PFSK-1 (cell line): ENCODE results near the gene ATXN7L1.

Source experiments
- FOXP2 ChIP-seq: optimal IDR thresholded peaks from 2 replicates; pipeline ENCODE3; 2011; ENCODE audit warnings: borderline replicate concordance, control low read depth, inconsistent platforms; ENCODE audit not compliant: insufficient read depth; ENCODE audit errors: extremely low read length, extremely low read depth
- POLR2AphosphoS5 ChIP-seq: IDR thresholded peaks from 2 replicates; pipeline ENCODE4 v1.6.1; 2012; ENCODE audit warnings: low read depth, mild to moderate bottlenecking, control low read depth, low read length, moderate library complexity
- REST ChIP-seq, 2 experiments: IDR thresholded peaks; 2 replicates each; pipeline versions ENCODE4 v1.6.1 to v1.8.0; 2011 to 2012; ENCODE audit warnings: low read depth in 2 of 2, low read length in 2 of 2, control low read depth in 1 of 2, inconsistent platforms in 1 of 2, mild to moderate bottlenecking in 1 of 2, moderate library complexity in 1 of 2; ENCODE audit not compliant: insufficient read depth in 1 of 2
- SIN3A ChIP-seq: IDR thresholded peaks from 2 replicates; pipeline ENCODE4 v1.6.1; 2012; ENCODE audit warnings: mild to moderate bottlenecking, low read length, moderate library complexity, borderline replicate concordance; ENCODE audit not compliant: insufficient read depth
- TAF1 ChIP-seq: IDR thresholded peaks from 2 replicates; pipeline ENCODE4 v1.6.1; 2012; ENCODE audit warnings: low read length, control low read depth, borderline replicate concordance; ENCODE audit not compliant: insufficient read depth

The ATXN7L1 gene

DNA sequence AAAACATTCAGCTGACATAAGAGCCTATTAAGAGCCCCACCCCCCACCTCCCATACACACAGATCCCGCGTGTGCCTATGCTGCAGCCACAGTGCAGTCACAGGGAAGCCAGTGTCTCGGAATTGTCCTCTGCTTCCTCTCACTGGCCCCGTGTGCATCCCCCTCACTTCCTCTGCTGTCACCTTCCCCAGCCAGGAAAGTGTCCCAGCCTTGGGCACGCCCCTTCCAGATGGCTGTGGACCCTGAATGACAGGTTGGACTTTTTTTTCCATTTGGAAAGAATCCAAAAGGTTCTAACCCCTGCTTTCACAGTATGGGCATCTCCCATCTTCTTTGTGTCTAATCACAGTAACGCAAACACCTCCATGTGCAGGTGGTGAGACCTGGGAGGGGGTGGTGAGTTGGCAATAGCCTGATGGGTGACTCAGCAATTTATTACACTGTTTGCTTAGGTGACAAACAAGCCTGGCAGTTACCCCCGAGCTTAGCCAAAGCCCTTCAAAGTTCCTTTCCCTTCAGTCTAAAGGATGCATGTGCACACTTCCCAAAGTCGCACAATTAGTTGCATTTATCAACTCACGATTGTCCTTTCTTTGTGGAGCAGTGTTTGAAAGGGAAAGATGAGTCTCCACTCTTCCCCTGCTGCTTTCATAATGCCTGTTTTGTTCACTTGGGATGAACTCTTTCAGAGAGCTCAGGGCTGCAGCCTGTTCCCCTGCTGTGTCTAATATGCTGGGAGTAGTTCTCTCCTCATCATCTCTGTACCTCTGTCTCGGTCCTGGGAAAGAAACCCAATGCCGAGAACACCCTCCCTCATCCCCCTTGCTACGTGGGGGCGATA lies 227.6 kb downstream of the ATXN7L1 start:
- TF ChIP-seq SIN3A (no peak), POLR2AphosphoS5 (no peak), TAF1 (no peak), FOXP2 (no peak), REST (IDR thresholded peaks at IDR 0.05; ENCODE audit: insufficient read depth in 1 of 2, low read depth in 2 of 2, low read length in 2 of 2) (no peak)

DNA sequence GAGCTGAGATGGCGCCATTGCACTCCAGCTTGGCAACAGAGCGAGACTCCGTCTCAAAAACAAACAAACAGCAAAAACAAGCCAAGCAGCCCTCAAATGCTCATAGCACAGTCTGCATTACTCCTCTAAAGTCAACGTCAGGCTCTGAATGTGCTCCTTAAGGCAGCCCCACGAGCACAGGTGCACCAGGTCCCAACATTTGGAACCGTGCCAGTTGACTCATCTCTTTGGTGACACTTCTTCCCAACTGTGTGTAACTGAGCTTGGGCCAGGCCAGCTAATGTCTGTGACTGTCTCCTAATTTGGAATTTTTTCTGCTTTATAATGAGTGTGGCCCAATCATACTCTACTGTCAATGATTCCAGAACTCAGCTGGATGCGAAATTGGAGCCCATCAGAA lies 228.8 kb downstream of the ATXN7L1 start:
- TF ChIP-seq FOXP2 (no peak), REST (IDR thresholded peaks at IDR 0.05; ENCODE audit: insufficient read depth in 1 of 2, low read depth in 2 of 2, low read length in 2 of 2) (no peak), POLR2AphosphoS5 (no peak), TAF1 (no peak), SIN3A (no peak)

DNA sequence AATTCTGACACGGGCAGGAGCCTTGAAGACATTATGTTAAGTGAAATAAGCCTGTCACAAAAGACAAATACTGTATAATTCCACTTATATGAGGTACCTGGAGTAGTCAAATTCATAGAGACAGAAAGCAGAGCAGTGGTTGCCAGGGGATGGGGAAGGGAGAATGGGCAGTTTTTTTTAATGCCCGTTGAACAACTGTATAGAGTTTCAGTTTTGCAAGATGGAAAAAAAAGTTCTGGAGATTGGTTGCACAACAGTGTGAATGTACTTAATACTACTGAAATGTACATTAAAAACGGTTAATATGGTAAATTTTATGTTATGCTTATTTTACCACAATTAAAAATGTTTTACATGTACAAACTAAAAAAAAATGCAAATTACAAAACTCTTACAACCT lies 231.5 kb downstream of the ATXN7L1 start:
- TF ChIP-seq SIN3A (no peak), FOXP2 (no peak), TAF1 (no peak), REST (IDR thresholded peaks at IDR 0.05; ENCODE audit: insufficient read depth in 1 of 2, low read depth in 2 of 2, low read length in 2 of 2) (no peak)

DNA sequence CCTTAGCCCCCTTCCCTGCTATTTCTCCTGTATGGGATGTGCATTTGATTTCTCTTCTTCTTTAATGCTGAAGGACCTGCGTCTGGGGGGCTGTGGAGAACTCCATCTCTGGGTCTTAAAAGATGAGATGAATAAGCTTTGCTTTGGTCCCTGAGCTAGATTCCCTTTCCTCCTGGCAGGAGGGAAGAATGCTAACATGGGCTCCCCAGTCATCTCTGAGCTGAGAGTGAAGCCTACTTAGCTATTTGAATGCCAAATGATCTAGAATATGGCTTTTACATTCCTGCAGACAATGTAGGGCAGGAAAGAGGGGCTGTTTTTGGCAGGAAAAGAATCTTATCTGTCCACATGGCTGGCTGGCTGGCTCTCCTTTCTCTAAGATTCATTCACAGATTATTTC lies 232.5 kb downstream of the ATXN7L1 start:
- TF ChIP-seq POLR2AphosphoS5 (no peak), TAF1 (no peak), REST (IDR thresholded peaks at IDR 0.05; ENCODE audit: insufficient read depth in 1 of 2, low read depth in 2 of 2, low read length in 2 of 2) (no peak), FOXP2 (no peak), SIN3A (no peak)

- TF ChIP-seq SIN3A (no peak), REST (IDR thresholded peaks at IDR 0.05; ENCODE audit: insufficient read depth in 1 of 2, low read depth in 2 of 2, low read length in 2 of 2) (no peak), FOXP2 (peak; percentile 35), POLR2AphosphoS5 (no peak), TAF1 (no peak)
Observed at GRCh38 chr7:105643384-105643783, 233.0 kb downstream of the ATXN7L1 start.
